Glomerular endothelial cell (primary cell): ENCODE measurements around the gene ARHGEF40. TPM values are rescaled to one million over a fixed set of nuclear protein-coding genes. Genes with fewer than 3 reads are reported as not detected.

Source experiments
- DNase-seq: peaks from one replicate; pipeline ENCODE4 v3.0.0-alpha.2; 2011; ENCODE audit warnings: low read depth, low spot score; ENCODE audit errors: extremely low read depth
- total RNA-seq: library from RNA; depleted of rRNA; stranded (reverse); fragments of >200 nt; gene quantifications from 2 replicates; pipeline ENCODE4 v1.2.3, GENCODE V29; 2015

ARHGEF40 gene
- total RNA-seq, 1 donor from 2014 or later, result 20.4 TPM

DNA sequence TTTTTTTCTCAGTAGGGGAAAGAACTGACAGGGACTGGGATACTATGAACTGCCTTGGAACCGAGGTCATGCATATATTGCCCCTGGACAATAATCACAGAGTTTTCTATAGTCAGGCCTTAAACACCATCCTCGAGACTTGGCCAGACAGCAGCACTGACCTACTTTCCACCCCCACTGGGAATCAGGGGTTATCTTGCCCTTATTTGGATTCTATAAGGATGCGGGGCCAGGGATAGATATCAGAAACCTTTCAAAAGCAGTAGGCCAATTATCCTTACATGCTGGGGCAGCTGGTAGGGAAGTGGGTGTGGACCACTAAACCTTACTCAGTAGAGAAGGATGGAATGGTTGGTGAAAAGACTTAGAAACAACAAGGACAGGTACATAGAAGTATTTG is 26.3 kb downstream of the ARHGEF40 start:
- no peak for DNase-seq

DNA sequence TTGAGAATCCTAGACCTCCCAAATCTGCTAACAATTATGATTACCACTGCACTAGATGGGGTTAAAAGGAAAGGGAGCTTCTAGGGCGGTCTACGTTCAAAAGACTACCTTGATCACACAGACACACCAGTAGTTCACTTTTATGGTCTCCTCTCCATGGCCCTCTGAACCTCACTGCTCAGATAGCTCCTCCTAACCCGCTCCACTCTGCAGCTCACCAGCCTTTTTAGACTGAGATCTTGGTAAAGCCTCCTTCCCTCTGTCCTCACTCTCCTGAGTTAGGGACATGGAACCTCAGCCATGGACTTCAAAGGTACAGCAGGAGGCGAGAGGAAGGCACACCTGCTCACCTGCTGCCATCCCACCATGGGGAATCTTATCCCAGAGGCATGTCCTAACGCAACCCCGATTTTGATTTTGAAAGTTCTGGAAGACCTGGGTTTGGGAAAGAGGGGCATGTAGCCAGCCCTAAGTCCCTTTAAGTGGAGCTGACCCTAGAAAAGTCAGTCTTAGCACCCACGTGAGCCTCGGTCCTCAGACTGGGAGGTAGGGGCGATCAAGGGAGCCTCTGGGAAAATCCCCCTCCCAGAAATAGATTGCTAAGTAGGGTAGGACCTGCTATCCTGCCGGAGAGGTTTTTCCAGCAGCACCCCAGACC is 27.0 kb downstream of the ARHGEF40 start:
- no peak for DNase-seq

DNA sequence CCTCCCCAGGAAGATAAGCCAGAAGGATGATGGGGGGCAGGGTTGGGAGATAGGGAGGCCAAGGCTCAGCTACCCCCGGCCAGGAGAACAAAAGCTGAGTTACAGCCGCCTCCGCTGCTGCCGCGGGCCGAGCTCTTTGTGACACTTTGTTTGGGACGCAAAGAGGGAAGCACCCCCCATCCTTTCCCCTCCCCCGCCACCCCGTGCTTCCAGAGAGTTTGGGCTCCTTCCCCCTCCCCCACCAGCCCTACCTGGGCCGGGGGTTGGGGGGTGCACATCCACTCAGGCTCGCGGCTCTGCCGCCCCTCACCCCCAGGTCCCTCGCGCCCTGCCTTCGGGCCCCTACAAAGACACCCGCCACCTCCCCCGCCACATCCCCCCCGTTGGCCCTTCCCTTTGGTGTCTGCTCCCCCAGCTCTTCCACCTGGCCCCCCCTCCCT is 27.6 kb downstream of the ARHGEF40 start:
- DNase-seq, result no peak

DNA sequence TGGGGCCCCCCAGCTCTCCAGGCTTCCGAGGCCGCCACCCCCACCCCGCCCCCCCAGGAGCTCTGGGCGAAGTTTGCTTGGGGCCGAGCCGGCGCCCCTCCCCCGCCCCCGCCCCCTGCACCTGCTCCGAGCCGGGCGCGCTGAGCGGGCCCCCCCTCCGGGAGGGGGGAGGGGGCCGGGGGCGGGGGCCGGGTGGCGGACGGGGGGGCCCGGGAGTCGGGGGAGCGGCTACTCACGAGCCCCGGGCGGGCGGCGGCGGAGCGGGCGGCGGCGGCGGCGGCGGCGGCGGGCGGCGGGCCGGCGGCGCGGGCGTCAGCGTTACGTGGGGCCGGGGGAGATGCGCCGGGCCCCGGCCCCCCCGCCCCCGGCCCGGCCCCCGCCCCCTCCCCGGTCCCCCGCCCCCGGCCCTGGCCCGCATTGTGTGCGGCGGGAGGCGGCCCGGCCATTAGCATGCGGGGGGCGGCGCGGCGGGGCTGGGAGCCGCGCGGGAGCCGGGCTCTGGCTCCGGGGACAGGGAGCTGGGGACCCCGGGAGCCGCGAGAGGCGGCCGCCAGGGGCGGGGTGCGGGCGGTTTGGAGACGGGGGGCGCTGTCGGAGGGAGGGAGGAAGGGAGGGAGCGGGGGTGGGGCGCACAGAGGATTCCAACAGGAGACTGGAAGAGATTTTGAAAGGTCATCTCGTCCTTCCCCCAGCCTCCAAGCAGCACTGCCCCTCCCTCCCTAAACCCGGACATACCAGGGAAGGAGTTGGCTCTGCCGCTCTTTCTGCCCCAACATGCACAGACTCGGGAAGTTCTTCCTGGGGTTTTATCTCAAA is 28.2 kb downstream of the ARHGEF40 start, which contains the start of gene ZNF219:
ZNF219 (minus strand) TSS at position 580 of the 816 bp plus-strand sequence. CDS start 5,064 bp downstream, outside the sequence.
- no peak for DNase-seq

DNA sequence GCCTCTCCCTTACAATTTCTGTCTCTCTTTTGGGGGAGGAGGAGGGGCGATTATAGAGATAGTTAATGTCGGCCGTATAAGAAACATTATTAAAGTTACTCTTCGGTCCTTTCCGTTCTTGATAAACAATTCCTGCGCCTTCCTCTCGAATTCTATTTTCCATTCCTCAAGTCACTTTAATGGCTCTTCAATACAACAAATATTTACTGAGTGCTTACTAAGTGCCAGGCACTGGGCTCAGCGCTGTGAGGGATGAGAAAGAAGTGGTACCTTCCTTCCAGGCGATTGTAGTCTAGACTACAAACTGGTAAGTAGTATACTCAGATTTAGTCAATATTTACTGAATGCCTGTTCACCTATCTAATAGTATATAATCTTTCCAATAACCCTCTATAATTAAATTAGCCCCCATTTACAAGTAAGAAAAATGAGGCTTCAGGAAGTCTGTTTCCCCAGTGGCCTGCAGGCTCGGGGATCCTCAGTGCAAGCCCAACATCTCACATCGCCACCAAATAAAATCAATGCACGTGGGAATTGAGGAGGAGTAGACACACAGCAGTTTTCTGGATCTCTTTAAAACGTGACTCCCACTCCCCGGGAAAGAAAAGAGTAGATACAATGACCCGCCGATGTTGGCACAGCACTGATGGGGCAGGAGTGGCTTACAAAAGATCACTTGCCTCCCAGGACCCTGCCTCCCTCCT is 28.9 kb downstream of the ARHGEF40 start:
- no peak for DNase-seq

DNA sequence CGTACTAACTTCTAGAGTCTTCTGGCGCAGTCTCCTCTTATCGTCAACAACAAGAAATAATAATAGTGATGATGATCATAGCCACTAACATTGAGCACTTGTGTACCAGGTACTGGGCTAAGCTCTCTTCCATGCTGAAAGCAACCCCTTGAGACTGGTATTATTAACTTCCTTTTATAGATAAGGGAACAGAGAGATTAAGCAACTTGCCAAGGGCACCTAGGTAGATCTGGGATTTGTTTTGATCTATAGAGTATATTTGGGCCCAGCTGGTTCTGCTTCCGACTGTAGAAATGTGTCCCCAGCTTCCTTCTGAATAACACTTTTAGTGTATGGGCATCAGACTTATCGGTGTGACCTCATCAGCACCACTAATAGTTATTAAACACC is 29.5 kb downstream of the ARHGEF40 start:
- no peak for DNase-seq

DNA sequence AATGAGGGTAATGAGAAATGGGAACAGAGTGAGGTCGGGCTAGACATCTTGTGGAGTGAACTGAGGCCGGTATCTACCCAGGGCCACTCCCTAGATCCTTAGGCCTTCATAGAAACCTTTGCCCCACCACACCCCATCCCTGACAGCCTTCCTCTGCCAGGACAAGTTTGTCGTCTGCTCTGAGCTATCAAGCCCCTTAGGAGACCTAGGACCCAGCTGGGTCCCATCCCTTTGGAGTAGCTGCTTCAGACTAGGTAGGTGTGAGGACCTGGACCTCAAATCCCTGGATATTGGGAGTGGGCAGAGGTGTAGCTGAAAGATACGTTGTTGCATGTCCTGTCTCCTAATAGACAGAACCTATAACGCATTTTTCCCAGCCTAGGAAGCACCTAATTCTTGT is 30.8 kb downstream of the ARHGEF40 start, which contains the start of gene TMEM253:
TMEM253 (plus strand) TSS at position 136 of the 400 bp plus-strand sequence. CDS start 278 bp downstream, outside the sequence.
- no peak for DNase-seq

DNA sequence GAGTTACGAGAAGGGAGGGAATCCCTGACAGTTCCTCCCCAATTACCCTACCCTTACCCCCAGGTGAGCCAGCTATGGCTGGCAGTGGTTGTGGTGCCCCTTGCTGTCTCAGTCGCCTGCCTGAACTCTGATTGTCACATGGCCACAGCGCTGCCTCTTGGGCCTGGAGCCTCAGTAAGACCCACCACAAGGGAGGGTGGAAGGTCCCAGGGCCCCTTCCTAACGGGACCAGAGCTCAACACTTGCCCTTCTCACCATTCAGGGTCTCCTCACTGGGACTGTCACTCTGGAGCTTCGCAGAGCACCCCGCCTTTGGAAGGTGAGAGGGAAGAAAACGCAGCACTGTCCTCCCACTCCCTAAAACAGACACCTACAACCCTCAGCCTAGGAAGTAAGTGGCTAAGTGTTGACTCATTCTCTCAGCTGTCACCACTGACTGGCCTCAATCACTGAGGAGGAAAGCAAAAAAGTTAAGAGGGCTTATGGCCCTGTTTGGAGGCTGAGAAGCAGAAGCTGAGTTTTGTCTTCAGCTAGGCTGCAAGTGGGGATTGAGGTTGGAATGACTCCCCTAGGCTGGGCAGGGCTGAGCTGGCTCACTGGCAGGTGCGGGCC is 31.8 kb downstream of the ARHGEF40 start:
- DNase-seq, result no peak

DNA sequence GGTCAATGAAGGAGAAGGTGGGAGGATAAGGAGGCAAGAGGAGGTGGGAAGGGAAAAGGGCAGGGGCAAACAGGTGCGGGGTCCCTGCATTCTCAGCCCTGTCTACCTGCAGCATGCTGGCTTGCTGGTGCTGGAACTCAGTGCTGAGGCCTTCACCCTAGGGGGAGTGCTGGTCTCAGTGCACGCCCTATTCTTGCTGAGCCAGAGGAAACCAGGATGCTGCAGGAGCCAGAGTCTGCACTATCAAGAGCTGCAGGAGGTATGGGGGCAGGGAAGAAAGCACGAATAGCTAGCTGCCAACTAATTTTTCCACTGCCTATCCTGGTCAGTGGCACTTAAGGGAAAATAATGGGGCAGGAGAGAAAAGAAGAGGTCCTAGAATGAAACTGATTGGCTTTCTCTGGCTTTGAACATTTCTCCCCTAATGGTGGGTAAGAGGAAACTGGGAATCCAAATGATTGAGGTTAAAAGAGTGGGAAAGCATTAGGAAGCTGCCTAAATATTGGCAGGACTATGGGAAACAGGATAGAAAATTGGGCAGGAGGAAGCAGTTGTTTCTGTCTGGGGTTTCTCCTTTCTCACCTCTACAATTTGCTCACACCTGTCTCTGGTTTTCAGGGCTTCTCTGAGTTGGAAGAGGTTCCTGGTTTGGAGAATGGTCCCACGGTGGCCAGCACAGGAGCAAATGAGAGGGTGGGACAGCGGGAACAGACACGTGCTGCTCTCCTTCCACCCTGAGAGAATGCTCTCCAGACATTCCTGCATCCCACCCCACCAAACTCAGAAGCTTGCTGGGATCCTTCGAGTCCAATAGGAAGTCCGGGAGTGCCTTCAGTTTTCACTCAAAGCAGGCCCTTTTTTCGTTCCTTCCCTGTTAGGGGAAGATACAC is 32.7 kb downstream of the ARHGEF40 start:
- no peak for DNase-seq

DNA sequence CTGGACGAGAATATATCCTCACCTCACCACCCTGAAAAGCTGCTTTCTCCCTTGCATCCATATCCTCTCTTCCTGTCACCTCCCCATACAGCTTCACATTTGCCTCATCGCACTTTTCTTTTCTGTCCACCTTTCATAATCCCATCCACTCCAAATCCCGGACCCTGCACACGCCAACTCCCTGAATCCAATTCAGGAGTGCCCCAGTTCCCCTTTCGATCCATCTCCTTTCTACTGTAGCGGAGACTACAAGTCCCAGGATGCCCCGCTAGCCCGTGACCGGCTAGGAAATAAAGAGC is 33.3 kb downstream of the ARHGEF40 start:
- no peak for DNase-seq

DNA sequence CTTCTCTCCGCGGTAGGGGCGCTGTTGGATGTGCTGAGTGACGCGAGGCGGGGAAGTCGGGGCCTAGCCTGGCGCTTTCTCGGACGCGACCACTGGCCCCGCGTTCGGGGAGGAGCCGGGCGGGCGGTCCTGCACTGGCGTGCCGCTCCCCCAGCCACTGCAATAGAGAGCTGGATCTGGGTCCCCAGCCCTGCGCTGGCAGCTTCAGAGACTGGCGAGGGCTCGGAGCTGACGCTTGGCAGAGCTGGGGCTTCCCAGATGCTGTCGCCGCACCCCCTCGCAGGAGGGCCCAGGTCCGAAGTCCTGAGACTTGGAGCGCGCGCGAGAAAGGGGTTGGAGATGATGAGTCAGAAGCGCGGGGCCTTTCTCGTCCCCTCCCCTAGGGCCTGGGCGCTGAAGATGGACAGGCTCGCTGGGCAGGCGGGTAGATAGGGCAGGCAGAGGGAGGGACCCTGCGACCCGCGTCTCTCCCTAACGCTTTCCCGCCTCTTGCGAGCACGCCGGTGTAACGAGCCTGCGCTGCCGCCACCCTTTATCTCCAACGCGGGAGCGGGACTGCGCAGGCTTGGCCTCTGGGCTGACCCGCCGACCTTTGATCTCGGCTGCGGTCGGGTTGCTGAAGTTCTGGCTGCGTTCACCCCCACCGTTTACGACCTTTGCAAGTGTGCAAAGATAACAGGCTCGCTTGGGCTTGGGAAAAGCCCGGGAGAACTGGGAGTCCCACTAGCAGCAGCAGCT is 33.8 kb downstream of the ARHGEF40 start:
- peak; percentile 68 for DNase-seq

DNA sequence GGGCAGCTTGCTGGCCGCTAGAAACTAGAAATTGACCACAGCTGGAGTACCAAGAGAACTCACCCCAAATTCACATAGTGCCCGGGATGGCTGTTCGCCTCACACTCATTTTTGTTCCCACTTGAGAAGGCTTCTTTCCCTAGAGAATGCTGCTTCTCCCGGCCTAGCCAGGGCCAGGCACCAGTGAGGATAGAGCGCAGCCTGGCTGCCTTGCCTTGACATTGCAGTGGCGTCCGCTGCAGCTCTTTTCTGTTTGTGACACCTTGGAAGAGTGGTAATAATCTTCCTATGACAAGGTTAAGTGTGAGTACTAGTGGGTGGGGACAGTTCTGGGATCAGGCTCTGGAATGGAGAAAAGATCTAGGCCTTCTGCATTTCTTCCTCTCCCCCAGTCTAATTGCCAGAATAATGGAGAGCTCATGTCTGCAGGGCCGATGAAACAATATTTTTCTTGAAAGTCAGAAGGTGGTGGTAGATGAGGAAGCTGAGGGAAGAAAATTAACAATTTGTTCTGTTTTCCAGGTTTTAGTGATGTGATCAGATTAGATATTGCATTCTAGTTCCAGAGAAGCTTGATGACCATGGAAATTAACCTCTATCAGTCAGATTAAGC is 34.5 kb downstream of the ARHGEF40 start:
- no peak for DNase-seq

DNA sequence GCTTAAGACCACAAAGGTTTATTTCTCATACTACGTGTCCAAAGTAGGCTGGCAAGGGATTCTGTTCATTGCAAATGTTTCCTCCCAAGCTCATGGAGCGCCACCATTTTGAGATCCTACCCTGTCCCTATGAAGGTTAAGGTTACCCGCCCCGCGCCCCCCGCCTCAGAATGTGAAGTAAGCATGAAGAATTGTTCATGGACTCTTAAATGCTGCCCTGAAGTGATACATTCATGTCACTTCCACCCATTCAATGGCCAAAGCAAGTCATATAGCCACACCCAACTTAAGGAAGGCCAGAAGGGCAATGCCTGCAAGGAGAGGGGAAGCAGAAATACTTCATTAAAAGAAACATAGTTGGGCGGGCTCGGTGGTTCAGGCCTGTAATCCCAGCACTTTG is 35.0 kb downstream of the ARHGEF40 start:
- no peak for DNase-seq

DNA sequence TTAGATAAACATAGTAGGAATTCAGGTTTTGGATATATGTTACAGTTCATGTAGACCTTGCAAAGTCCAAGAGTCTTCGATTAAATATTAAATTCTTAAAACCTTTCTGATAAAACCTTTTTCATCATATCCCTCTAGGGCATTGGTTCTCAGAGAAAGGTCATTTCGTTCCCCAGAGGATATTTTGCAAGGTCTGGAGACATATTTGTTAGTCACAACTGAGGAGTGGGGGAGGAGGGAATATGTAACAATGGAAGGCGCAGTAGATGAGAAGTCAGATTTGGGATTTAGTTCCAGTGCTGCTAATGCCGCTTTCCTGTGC is 36.0 kb downstream of the ARHGEF40 start:
- no peak for DNase-seq

DNA sequence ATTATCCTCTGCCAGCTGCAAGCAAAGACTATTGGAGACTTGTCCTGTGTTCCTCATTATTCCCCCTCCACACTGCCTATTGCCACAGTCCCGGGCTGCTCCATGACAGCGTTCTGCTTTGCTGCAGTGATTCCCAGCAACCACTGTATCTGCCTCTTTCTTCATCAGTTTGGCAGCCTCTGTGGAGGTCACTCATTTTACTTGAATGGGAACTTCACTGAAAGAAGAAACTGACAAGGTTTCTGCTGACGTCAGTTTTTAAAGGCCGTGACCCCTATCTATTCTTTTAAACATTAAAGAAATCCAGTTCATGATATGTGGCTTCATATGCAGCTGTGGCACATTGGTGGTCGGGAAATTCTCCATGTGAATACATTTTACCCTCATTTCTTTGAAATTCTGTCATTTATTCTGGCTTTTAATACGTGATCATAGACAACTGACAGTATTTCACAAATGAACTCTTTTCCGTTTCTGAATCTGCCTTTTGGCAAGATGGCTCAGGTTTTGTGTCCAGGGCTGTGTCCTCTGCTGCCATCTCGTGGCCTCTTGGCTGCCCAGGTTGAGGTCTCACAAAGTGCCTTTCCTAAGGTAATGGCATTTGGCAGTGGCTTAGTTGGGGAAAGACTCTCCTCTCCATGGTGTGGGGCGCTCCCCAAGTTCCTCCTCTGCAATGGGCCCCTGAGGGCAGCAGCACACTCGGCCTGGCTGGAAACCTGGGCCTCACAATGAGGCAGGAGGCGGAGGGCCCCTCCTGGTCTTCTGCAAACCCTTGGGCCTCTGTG is 36.6 kb downstream of the ARHGEF40 start:
- DNase-seq, result no peak

DNA sequence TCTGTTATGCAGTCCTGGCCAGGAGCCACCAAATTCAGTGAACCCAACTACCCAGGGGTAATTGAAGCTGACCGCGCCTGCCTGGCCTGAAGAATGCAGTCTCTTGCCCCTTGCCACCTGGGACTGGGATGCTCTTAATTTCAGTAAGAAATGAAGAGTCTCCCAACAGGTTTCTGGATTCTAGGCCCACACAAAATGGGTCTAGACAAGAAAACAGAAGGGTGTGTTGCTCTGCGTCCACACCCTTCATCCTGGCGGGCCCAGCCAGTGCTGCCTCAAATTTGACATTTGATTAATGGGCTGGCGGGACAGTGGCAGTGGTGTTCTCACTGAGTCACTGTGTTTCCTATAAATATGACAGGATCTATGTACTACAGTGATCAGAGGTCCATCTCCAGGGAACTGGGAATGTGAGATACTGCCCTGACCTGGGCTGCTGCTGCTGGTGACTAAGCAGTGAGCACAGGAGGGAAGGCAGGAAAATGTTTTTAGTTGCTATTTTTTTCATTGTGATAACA is 37.2 kb downstream of the ARHGEF40 start:
- no peak for DNase-seq

DNA sequence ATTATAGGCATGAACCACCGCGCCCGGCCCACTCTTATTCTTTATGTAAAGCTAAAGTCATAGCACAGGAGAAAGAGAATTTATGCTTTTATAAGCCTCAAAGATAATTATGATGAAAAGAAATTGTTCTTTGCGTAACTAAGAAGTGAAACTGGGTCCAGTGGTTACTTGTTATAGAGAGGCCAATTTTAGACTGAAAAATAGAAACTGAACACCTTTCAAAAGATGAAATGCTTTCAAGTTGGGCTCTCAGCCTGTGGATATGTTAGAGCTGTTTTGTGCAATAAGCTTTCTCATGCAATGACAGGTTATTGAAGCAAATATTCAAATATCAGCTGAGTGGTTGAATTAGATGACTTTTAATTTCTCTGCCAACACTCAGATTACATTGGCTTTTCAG is 38.7 kb downstream of the ARHGEF40 start:
- no peak for DNase-seq
